ENCODE measurements around the gene SEC24A.

SEC24A gene

DNA sequence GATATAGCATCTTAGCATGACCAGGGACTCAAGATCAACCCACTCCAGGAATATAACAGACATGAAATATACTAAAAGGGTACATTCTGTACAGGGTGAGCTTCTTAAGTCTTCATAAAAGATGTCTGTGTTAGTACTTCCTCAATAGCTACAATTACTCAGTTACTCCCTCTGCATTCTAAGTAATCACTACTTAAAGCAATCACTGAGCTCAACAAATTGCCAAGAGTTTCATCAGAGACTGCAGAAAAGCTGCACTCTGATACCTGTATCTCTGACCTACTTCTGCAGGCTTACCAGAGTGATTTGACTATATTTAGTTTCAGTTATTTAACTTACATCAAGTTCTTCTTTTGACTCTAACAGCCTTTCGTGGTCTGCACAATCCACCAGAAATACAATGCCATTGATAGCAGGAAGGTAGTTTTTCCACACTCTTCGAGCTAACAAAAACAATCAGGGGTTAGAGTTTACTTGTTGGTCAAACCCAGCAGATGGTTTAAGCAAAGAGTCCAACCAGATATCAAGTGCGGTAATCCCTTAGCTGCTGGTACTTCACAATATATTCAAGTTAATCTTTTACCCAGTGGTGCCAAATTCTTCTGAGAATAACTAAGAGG, 39.2 kb upstream of the SEC24A start:
- TF ChIP-seq, protein P1, sequence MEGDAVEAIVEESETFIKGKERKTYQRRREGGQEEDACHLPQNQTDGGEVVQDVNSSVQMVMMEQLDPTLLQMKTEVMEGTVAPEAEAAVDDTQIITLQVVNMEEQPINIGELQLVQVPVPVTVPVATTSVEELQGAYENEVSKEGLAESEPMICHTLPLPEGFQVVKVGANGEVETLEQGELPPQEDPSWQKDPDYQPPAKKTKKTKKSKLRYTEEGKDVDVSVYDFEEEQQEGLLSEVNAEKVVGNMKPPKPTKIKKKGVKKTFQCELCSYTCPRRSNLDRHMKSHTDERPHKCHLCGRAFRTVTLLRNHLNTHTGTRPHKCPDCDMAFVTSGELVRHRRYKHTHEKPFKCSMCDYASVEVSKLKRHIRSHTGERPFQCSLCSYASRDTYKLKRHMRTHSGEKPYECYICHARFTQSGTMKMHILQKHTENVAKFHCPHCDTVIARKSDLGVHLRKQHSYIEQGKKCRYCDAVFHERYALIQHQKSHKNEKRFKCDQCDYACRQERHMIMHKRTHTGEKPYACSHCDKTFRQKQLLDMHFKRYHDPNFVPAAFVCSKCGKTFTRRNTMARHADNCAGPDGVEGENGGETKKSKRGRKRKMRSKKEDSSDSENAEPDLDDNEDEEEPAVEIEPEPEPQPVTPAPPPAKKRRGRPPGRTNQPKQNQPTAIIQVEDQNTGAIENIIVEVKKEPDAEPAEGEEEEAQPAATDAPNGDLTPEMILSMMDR (IDR thresholded peaks at IDR 0.05; ENCODE audit: insufficient read depth, missing control alignments), result no peak
- DNase-seq (ENCODE audit: insufficient read length, low spot score) (no peak), FAIRE-seq (peak; percentile 32)

DNA sequence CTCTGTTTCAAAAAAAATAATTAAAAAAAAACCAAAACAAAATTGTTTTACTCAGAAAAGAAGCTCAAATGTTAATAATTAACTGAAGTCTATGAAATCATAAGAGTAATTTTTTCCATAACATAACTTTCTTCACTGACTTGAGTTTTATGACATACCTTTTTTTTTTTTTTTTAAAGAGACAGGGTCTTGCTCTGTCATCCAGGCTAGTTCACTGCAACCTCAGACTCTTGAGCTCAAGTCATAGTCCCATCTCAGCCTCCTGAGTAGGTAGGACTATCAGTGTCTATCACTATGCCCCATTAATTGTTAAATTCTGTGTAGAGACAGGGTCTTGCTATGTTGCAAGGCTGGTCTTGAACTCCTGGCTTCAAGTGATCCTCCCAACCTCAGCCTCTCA, 37.9 kb upstream of the SEC24A start:
- TF ChIP-seq, protein P1 (IDR thresholded peaks at IDR 0.05; ENCODE audit: insufficient read depth, missing control alignments), result no peak
- DNase-seq (ENCODE audit: insufficient read length, low spot score) (no peak), FAIRE-seq (no peak)

DNA sequence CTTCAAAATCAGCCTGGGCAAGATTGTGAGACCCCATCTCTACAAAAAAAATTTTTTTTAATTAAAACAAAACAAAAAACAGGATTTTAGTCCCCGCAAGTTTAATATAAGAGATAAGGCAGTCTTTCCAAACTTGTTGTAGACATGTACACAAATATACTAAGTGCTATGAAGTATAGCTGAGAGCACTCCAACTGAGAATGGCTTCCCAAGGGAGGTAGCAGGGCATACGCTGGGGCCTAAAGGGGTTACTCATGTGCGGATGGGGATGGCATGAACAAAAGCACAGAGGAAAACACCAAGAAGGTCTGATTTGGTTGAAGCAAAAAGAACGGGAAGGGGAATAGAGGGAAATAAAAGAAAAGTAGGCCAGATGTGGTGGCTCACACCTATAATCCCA, 37.1 kb upstream of the SEC24A start:
- FAIRE-seq, result no peak
- no peak for DNase-seq (ENCODE audit: insufficient read length, low spot score)
- TF ChIP-seq, protein P1 (IDR thresholded peaks at IDR 0.05; ENCODE audit: insufficient read depth, missing control alignments), result no peak

DNA sequence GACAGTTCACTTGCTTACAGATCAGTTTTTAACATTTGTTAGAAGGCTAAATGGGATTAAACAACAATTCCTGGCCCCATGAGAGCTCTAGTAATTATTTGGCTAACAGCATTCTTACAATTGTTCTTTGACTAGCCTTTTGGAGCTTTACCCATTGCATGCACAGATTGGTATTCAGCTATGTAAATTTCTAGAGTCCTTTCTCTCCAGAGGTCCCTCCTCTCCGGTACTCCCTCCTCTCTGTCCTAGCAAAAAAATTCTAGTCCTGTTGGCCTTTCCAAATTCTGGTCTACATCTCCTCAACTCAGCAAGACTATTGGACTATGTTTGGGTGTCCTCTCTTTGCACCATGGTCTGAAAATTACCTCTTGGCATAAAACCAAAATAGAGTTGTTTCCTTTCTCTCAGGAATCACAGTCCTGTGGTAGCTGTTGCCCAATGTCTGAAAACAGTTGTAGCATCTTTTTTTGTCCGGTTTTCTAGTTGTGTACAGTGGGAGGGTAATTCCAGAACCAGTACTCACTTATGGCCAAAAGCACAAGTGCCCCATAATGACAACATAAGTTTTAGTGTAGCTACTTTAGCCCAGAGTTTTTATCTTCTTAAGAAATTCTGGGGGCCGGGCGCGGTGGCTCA, 34.0 kb upstream of the SEC24A start:
- TF ChIP-seq, protein P1 (IDR thresholded peaks at IDR 0.05; ENCODE audit: insufficient read depth, missing control alignments), result no peak
- FAIRE-seq (no peak), DNase-seq (ENCODE audit: insufficient read length, low spot score) (no peak)

DNA sequence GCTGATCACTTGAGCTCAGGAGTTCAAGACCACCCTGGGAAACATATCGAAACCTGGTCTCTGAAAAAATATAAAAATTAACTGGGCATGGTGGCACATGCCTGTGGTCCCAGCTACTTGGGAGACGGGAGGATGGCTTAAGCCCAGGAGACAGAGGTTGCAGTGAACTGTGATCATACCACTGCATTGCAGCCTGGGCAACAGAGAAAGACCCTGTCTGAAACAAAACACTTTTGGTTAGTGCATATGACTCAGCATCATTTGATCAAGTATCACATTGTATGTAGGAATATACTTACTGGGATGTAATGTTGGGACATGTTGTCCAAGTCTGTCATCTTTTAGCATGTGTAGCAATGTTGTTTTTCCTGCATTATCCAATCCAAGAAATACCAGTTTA, 28.0 kb upstream of the SEC24A start:
- DNase-seq (ENCODE audit: insufficient read length, low spot score), result no peak
- TF ChIP-seq, protein P1 (IDR thresholded peaks at IDR 0.05; ENCODE audit: insufficient read depth, missing control alignments), result no peak
- FAIRE-seq, result no peak

DNA sequence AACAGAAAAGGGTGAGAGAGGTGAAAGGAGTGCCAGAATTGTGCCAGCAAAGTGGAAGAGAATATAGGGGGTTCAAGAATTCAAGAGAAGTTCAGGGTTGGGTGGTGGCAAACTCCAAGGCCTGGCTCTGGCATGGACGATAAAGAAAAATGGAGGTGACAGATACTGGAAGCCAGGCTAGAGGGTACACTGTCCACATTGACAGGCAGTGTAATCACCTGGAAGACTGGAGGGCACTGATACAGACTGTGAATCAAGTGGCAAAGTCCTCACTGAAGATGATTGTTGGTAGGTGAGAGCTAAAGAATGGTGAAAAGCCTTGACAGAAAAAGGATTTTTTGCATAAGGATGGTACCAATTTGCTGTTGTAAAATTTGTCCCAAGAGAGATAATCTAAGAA, 23.0 kb upstream of the SEC24A start:
- TF ChIP-seq, protein P1 (IDR thresholded peaks at IDR 0.05; ENCODE audit: insufficient read depth, missing control alignments), result no peak
- FAIRE-seq, result no peak

DNA sequence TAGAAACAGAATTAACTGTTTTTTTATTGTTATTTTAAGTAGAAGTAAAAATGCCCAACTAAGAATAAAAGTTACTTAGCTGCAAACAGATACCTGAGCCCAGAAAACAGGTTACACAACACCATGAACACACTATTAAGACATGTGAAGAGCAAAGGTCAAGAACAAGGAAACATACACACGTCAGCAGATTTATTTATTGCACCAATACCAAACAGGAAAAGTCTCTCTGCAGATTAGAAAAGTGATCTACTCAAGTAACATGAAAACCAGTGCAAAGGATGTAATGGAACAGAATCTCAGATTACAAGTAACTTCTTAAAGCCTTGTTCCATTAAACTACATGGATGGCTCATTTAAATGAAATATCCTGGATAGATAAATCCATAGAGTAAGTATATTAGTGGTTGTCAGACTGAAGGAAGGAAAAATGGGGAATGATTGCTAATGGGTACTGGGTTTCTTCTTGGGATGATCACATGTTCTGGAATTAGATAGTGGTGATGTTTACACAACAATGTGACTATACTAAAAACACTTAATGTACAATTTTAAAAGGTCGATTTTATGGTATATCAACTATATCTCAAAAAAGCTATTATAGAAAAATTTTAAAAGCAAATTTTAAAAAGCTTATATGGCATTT, 22.1 kb upstream of the SEC24A start:
- DNase-seq (ENCODE audit: insufficient read length, low spot score), result no peak
- FAIRE-seq, result peak; percentile 11
- TF ChIP-seq, protein P1 (IDR thresholded peaks at IDR 0.05; ENCODE audit: insufficient read depth, missing control alignments), result no peak

More for the DNA sequence above, 23.0 kb upstream of the SEC24A start:
- DNase-seq (ENCODE audit: insufficient read length, low spot score), result no peak
